Measurements from ENCODE around the gene GSAP. TPM values are rescaled to one million over a fixed set of nuclear protein-coding genes. Genes with fewer than 3 reads are reported as not detected.

GSAP gene
- total RNA-seq, 1 donor from 2014 or later: 19.6 TPM

- no peak for TF ChIP-seq CTCF (IDR thresholded peaks at IDR 0.05; ENCODE audit: unreplicated experiment)
- Mint-ChIP-seq H3K9me3 (no peaks in the 10 kb centered on the region), H3K4me3 (no peak overlapping the region), H3K4me1 (no peaks in the 10 kb centered on the region), H3K27ac (no peak overlapping the region), H3K36me3 (no peaks in the 10 kb centered on the region), H3K27me3 (ENCODE audit: low read depth) (no peaks in the 10 kb centered on the region)
- no peak for DNase-seq (ENCODE audit: low spot score in 2 of 2, unreplicated experiment in 2 of 2)
Measured at GRCh38 chr7:77460057-77460486, 43.9 kb upstream of the GSAP start.

GRCh38 chr7:77459311-77459726, 43.2 kb upstream of the GSAP start:
- no peak for TF ChIP-seq CTCF (IDR thresholded peaks at IDR 0.05; ENCODE audit: unreplicated experiment)
- no peaks in the 10 kb centered on the region for H3K4me1 Mint-ChIP-seq
- no peaks in the 10 kb centered on the region for H3K9me3 Mint-ChIP-seq
- no peak for DNase-seq (ENCODE audit: low spot score in 2 of 2, unreplicated experiment in 2 of 2)
- no peak overlapping the region for H3K27ac Mint-ChIP-seq
- no peak overlapping the region for H3K4me3 Mint-ChIP-seq
- no peaks in the 10 kb centered on the region for H3K27me3 Mint-ChIP-seq (ENCODE audit: low read depth)
- no peaks in the 10 kb centered on the region for H3K36me3 Mint-ChIP-seq

- no peak for TF ChIP-seq CTCF (IDR thresholded peaks at IDR 0.05; ENCODE audit: unreplicated experiment)
- no peaks in the 10 kb centered on the region for H3K9me3 Mint-ChIP-seq
Measured at GRCh38 chr7:77458786-77459185, 42.6 kb upstream of the GSAP start.

GRCh38 chr7:77457779-77458178, 41.6 kb upstream of the GSAP start:
- H3K4me3 Mint-ChIP-seq: no peak overlapping the region
- no peaks in the 10 kb centered on the region for H3K9me3 Mint-ChIP-seq
- H3K4me1 Mint-ChIP-seq: no peaks in the 10 kb centered on the region
- H3K27me3 Mint-ChIP-seq (ENCODE audit: low read depth): no peaks in the 10 kb centered on the region
- no peak for DNase-seq (ENCODE audit: low spot score in 2 of 2, unreplicated experiment in 2 of 2)
- H3K27ac Mint-ChIP-seq: no peak overlapping the region
- no peaks in the 10 kb centered on the region for H3K36me3 Mint-ChIP-seq
- TF ChIP-seq CTCF (IDR thresholded peaks at IDR 0.05; ENCODE audit: unreplicated experiment): no peak

More at GRCh38 chr7:77458786-77459185, 42.6 kb upstream of the GSAP start:
- H3K4me1 Mint-ChIP-seq: no peaks in the 10 kb centered on the region
- H3K4me3 Mint-ChIP-seq: no peak overlapping the region
- no peaks in the 10 kb centered on the region for H3K27me3 Mint-ChIP-seq (ENCODE audit: low read depth)
- H3K36me3 Mint-ChIP-seq: no peaks in the 10 kb centered on the region
- no peak overlapping the region for H3K27ac Mint-ChIP-seq
- no peak for DNase-seq (ENCODE audit: low spot score in 2 of 2, unreplicated experiment in 2 of 2)

- H3K27me3 Mint-ChIP-seq (ENCODE audit: low read depth): no peaks in the 10 kb centered on the region
- H3K27ac Mint-ChIP-seq: no peak overlapping the region
- no peak for TF ChIP-seq CTCF (IDR thresholded peaks at IDR 0.05; ENCODE audit: unreplicated experiment)
- H3K36me3 Mint-ChIP-seq: no peaks in the 10 kb centered on the region
- H3K9me3 Mint-ChIP-seq: no peaks in the 10 kb centered on the region
- DNase-seq (ENCODE audit: low spot score in 2 of 2, unreplicated experiment in 2 of 2): no peak
- no peak overlapping the region for H3K4me3 Mint-ChIP-seq
- no peaks in the 10 kb centered on the region for H3K4me1 Mint-ChIP-seq
Measured at GRCh38 chr7:77456696-77457095, 40.5 kb upstream of the GSAP start.

GRCh38 chr7:77455321-77455720, 39.2 kb upstream of the GSAP start:
- no peaks in the 10 kb centered on the region for H3K9me3 Mint-ChIP-seq
- H3K27me3 Mint-ChIP-seq (ENCODE audit: low read depth): no peaks in the 10 kb centered on the region
- H3K4me3 Mint-ChIP-seq: no peak overlapping the region
- no peaks in the 10 kb centered on the region for H3K36me3 Mint-ChIP-seq
- no peaks in the 10 kb centered on the region for H3K4me1 Mint-ChIP-seq
- TF ChIP-seq CTCF (IDR thresholded peaks at IDR 0.05; ENCODE audit: unreplicated experiment): no peak
- no peak overlapping the region for H3K27ac Mint-ChIP-seq
- DNase-seq (ENCODE audit: low spot score in 2 of 2, unreplicated experiment in 2 of 2): no peak

Measured in mesothelial cell of epicardium (in vitro differentiated cells).